Endothelial cell (in vitro differentiated cells): ENCODE data around the gene PRR16. TPM values are rescaled to one million over a fixed set of nuclear protein-coding genes. Genes with fewer than 3 reads are reported as not detected.
A peak's percentile ranks its signal among the peaks of the same experiment; 100 is the strongest.

Experiments
- DNase-seq: peaks from one replicate; pipeline ENCODE4 v3.0.0; 2021; ENCODE audit warnings: low spot score
- H3K27ac Mint-ChIP-seq: one replicate; pipeline ENCODE4 v1.8.0; 2021; ENCODE audit warnings: mixed read lengths, inconsistent platforms; ENCODE audit not compliant: unreplicated experiment
- H3K27me3 Mint-ChIP-seq: one replicate; pipeline ENCODE4 v1.8.0; 2021; ENCODE audit warnings: mild to moderate bottlenecking, moderate library complexity, mixed read lengths, inconsistent platforms; ENCODE audit not compliant: unreplicated experiment
- H3K36me3 Mint-ChIP-seq: one replicate; pipeline ENCODE4 v1.8.0; 2021; ENCODE audit warnings: mild to moderate bottlenecking, low read depth, mixed read lengths, inconsistent platforms; ENCODE audit not compliant: unreplicated experiment
- H3K4me1 Mint-ChIP-seq: one replicate; pipeline ENCODE4 v1.8.0; 2021; ENCODE audit warnings: mild to moderate bottlenecking, mixed read lengths, inconsistent platforms; ENCODE audit not compliant: unreplicated experiment
- H3K4me3 Mint-ChIP-seq: one replicate; pipeline ENCODE4 v1.8.0; 2021; ENCODE audit warnings: mild to moderate bottlenecking, mixed read lengths, inconsistent platforms; ENCODE audit not compliant: unreplicated experiment
- H3K9me3 Mint-ChIP-seq: one replicate; pipeline ENCODE4 v1.8.0; 2021; ENCODE audit warnings: mixed read lengths, inconsistent platforms; ENCODE audit not compliant: unreplicated experiment
- total RNA-seq: library from RNA; stranded (reverse); fragmentation: NEBNext Ultra II Directional; extraction: Animal tissue kit (Norgen Biotek cat#: 25700); gene quantifications from one replicate; pipeline ENCODE4 v1.2.1, GENCODE V29; 2021; ENCODE audit not compliant: unreplicated experiment
- TF ChIP-seq, protein P1 (sequence below): fragments of 200-600 bp; sonication (generic); IDR thresholded peaks from one replicate; pipeline ENCODE4 v1.5.0; 2021; ENCODE audit warnings: antibody characterized with exemption; ENCODE audit not compliant: unreplicated experiment

Gene PRR16
- total RNA-seq, 1 donor from 2014 or later = not detected

DNA sequence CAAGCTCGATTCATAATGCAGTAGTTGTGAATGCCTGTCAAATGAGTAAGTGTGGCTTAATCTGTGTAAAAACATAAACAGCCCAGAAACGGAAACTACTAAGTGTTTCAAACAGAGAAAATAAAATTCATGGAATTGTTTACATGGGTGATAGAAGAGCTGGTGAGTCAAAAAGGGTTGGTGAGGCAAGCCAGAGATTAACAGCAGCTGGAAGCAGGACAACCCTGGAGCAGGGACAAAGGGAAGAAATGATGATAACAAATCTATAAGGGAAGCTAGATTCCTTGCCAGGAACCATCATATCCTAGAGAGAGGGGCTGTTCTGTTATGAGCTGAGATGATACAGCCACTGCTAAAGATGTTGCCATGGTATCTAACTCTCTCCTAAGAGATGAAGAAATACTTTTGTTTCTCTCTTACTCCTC lies 18.0 kb upstream of the PRR16 start:
- Mint-ChIP-seq H3K27ac (peak overlapping the region; percentile 2), H3K36me3 (no peaks in the 10 kb centered on the region), H3K9me3 (no peaks in the 10 kb centered on the region), H3K4me1 (peaks cover 6% of the 10 kb centered on the region), H3K4me3 (no peak overlapping the region), H3K27me3 (peaks cover 4% of the 10 kb centered on the region)
- no peak for DNase-seq
- TF ChIP-seq, protein P1, sequence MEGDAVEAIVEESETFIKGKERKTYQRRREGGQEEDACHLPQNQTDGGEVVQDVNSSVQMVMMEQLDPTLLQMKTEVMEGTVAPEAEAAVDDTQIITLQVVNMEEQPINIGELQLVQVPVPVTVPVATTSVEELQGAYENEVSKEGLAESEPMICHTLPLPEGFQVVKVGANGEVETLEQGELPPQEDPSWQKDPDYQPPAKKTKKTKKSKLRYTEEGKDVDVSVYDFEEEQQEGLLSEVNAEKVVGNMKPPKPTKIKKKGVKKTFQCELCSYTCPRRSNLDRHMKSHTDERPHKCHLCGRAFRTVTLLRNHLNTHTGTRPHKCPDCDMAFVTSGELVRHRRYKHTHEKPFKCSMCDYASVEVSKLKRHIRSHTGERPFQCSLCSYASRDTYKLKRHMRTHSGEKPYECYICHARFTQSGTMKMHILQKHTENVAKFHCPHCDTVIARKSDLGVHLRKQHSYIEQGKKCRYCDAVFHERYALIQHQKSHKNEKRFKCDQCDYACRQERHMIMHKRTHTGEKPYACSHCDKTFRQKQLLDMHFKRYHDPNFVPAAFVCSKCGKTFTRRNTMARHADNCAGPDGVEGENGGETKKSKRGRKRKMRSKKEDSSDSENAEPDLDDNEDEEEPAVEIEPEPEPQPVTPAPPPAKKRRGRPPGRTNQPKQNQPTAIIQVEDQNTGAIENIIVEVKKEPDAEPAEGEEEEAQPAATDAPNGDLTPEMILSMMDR = no peak

DNA sequence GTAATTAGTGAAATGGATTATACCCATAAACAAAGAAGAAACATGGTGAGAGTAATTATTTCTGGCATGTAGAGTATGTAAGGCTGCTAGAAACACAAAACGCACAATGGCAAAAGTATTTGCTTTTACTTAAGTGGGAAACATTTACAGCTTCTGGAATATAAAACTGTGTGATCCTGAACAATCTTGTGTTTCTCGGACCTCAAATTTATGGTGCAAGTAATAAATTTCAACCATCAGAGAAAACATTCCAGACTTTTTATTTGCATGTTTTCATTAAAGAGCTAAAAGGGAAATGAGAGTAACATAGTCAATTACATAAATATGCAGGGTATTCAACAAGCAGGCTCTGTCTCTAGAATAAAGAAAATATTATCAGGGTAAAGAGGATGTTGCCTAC lies 17.2 kb upstream of the PRR16 start:
- H3K4me1 Mint-ChIP-seq = peaks cover 6% of the 10 kb centered on the region
- H3K27ac Mint-ChIP-seq = no peak overlapping the region
- no peaks in the 10 kb centered on the region for H3K36me3 Mint-ChIP-seq
- peaks cover 4% of the 10 kb centered on the region for H3K27me3 Mint-ChIP-seq
- H3K4me3 Mint-ChIP-seq = no peak overlapping the region
- no peak for DNase-seq
- TF ChIP-seq, protein P1 = no peak
- H3K9me3 Mint-ChIP-seq = no peaks in the 10 kb centered on the region

DNA sequence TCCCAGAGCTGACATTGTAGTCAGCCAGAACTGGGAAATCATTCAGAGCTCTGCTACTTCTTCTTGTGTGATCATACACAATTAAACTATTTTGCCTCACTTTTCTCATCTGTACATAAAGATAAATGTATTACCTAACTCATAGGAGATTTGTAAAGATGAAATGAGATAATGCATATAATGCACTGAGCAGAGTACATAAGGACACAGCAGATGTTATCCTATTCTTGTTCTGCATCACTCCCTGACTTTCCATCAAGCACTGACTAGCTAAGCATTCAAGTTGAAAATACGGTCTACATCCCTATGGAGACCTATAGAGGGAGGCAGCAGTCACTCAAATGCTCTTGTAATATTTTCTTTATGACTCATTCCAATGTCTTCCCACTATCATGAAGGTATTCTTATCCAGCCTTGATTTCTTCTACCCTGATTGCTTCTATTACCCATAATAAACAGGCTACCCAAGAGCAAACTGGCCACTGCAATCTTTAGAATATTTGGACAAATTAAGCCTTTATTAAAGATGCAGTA lies 16.3 kb upstream of the PRR16 start:
- no peak for DNase-seq
- Mint-ChIP-seq H3K9me3 (no peaks in the 10 kb centered on the region), H3K27me3 (peaks cover 4% of the 10 kb centered on the region), H3K4me1 (peaks cover 6% of the 10 kb centered on the region), H3K4me3 (no peak overlapping the region), H3K36me3 (no peaks in the 10 kb centered on the region), H3K27ac (no peak overlapping the region)
- TF ChIP-seq, protein P1 = no peak

DNA sequence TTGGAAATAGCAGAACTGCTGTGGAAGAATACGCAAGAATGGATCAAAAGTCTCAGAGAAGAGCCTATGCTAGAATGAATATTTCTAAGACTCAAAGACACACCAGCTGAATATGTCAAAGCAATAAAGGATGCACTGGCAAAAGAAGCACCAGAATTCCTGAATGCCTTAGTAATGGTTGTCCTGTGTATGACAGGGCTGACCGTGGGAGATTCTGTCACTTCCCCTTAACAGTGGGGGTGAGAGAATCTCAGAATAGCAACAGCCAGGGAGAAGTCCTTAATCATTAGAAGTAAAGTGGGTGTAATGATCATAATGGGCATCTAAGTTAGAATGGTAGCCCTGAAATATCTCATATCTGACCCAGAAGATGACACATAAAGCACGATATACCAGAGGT lies 14.6 kb upstream of the PRR16 start:
- Mint-ChIP-seq H3K27me3 (peaks cover 4% of the 10 kb centered on the region), H3K36me3 (no peaks in the 10 kb centered on the region), H3K4me1 (peaks cover 6% of the 10 kb centered on the region), H3K4me3 (no peak overlapping the region), H3K27ac (no peak overlapping the region), H3K9me3 (no peaks in the 10 kb centered on the region)
- TF ChIP-seq, protein P1 = no peak
- DNase-seq = no peak

DNA sequence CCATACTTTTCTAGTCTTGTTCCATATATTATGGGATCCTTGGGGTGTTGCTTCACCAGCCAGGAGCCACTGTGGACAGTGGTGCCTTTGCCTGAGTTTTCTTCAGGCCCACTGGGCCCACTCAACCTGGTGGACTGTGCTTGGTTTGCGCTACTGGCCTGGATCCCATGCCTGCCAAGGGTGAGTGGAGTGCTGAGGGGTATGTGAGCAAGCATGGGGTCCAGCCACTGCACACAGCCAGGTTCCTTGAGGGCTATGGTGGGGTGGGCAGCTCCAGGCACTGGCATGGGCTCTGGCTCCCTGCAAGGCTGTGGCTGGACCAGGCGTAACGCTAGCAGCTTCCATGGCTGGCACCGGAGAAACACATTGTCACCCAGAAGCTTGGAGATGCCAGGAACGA lies 13.2 kb upstream of the PRR16 start:
- Mint-ChIP-seq H3K27me3 (peaks cover 4% of the 10 kb centered on the region), H3K4me1 (peaks cover 5% of the 10 kb centered on the region), H3K27ac (no peak overlapping the region), H3K9me3 (no peaks in the 10 kb centered on the region), H3K4me3 (no peak overlapping the region), H3K36me3 (no peaks in the 10 kb centered on the region)
- TF ChIP-seq, protein P1 = no peak
- no peak for DNase-seq
